ENCODE measurements around the gene ZYX.

GRCh38 chr7:143360788-143361551, 20.2 kb upstream of the ZYX start:
- TF ChIP-seq CTCF (IDR thresholded peaks at IDR 0.05; ENCODE audit: borderline replicate concordance, extremely low read depth, low read length, poor library complexity, severe bottlenecking) (no peak), EZH2 (IDR thresholded peaks at IDR 0.05; ENCODE audit: borderline replicate concordance, low read depth, low read length, severe bottlenecking) (no peak)
